ENCODE data around the gene UHMK1.

Gene UHMK1

GRCh38 chr1:162530307-162530987, 32.8 kb downstream of the UHMK1 start:
- no peak for DNase-seq

- no peak for DNase-seq
Observed at GRCh38 chr1:162530988-162531319, 33.3 kb downstream of the UHMK1 start.

- DNase-seq: no peak
Observed at GRCh38 chr1:162535501-162535900, 37.9 kb downstream of the UHMK1 start.

- no peak for DNase-seq
Observed at GRCh38 chr1:162536511-162536910, 38.9 kb downstream of the UHMK1 start.

- no peak for DNase-seq
Observed at GRCh38 chr1:162537216-162537615, 39.6 kb downstream of the UHMK1 start.

DNA sequence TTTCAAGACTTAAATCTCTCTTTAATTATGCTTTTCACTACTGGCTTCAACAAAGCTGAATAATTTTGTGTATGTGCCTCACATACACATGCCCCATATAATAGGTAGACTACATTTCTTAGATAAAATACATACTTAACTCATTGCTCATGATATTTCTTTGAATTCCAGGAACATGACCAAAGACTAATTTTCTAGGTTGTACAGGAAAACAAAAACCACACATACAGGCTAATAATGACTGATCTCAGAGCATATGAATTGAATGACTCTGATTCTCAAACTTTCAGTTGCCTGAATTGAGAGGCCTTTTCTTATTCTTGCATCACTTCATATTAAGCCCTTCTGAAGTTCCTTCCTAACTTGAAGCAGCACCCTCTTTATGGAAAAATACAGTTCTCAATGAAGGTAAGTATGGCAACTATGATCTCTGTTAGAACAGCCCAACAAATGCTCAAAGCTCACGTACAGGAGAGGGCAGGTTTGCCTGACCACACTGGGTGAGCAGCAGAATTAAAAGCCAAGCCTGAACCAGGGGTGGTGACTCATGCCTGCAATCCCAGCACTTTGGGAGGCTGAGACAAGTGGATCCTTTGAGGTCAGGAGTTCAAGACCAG, 41.3 kb downstream of the UHMK1 start:
- no peak for DNase-seq

- DNase-seq: no peak
Observed at GRCh38 chr1:162541619-162542141, 44.1 kb downstream of the UHMK1 start.

DNA sequence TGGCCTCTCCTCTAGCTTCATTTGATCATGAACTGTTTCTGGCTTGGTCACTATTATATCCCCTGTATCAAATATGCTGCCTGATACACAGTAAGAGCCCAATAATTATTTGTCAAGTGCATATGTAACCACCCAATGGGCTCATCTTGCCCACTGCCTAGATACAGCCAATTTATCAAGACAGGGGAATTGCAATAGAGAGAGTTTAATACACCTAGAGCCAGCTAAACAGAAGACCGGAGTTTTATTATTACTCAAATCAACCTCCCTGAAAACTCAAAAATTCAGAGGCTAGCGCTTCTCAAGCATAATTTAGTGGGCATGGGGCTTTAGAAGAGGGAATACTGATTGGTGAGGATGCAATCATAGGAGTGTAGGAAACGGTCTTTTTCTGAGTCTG, 45.6 kb downstream of the UHMK1 start:
- DNase-seq: no peak

DNA sequence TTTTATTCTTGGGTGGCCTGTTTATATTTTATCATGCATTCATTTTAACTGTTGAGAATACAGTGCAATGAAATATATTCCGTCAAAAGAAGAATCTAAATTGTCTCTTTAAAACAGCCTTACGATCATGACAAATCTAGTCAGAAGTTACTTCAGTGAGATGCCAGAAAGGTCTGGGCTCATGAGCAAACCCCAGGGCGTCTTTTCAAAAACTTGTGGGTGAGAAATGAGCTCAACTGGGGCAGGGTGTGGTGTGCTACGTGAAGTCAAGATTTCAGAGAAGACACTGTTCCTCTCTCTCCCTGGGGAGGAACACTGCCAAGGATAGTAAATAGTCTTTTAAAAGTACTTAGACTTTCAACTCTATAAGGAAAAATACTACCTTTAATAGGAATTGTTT, 50.6 kb downstream of the UHMK1 start:
- no peak for DNase-seq

DNA sequence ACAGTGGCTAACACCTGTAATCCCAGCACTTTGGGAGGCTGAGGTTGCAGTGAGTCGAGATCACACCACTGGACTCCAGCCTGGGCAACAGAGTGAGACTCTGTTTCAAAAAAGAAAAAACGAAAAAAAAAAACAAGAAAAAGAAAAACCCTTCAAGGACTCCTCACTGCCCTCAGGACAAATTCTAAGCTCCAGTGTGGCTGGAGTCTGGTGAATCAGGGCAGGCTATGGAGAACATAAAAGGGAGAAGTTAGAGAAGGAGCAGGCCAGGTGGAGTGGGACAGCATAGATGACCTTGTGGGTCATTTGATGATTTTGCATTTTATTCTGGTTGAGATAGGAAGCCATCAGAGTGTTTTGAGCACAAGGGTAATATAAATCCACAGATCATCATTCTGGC, 51.4 kb downstream of the UHMK1 start:
- no peak for DNase-seq

GRCh38 chr1:162550925-162551324, 53.3 kb downstream of the UHMK1 start:
- DNase-seq: no peak

GRCh38 chr1:162551969-162552683, 54.5 kb downstream of the UHMK1 start:
- DNase-seq: no peak

- DNase-seq: no peak
Observed at GRCh38 chr1:162552684-162553252, 55.1 kb downstream of the UHMK1 start.

GRCh38 chr1:162554258-162554657, 56.6 kb downstream of the UHMK1 start:
- DNase-seq: no peak

GRCh38 chr1:162557536-162557935, 59.9 kb downstream of the UHMK1 start:
- no peak for DNase-seq

DNA sequence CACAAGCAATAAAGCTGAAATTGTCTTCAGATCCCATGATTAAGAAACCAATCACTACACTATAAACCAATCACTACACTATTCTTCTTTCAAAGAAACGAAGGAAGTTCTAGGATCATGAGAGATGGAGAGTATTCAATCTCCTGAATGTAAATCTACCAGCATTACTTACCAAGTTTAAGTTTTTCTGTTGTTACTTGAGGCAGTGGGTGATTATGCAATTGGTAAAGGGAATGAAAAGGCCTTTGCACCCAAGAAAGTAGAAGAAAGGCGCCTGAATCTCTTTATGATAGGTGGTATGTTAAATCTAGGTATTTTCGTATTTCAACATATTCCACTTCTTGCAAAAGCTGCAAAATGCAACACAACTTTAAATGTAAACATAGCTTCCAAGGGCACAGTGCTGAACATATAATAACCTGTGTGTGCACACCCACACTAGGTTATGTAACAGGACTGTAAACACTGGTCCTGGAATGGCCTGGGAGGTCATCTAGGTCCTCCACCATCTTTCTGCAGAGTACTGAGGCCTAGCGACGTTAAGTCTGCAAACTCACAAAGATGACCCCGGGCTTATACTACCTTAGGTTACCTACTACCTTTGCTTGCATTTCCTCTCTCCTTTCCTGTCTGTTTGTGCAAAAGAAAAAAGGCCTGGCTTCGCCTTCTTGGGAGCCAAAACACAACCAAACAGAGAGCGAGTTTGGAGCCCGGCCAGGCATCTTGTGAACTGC, 62.9 kb downstream of the UHMK1 start:
- DNase-seq: no peak

DNA sequence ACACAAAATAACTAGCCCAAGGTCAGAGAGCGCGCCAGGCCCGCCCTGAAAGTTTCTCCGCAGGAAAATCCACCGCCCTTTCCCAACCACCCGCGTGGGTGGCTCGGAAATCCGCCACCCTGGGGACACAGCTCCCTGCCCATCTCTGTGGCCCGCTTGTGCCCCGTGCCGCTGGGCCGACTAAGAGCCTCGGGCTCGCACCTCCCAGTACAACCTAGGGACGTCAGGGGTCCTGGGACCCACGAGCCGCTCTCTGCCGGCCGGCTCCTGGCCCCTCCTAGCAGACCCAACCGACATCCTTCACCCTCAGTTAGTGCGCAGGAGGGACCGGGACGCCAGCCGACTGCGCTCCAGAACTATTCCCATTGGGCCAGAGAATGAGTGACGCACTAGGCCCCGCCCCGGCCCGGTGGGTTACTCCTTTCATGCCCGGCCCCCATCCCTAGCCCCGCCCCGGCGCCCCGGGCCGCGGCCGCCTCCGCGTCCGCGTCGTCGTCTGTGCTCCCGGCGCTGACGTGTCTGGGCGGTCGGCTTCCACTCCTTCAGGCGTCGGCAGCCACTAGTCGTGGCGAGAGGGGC, 63.5 kb downstream of the UHMK1 start:
- DNase-seq: peak; percentile 95

GRCh38 chr1:162561616-162562469, 64.2 kb downstream of the UHMK1 start, which contains the start of gene UAP1:
Gene UAP1 (plus strand): TSS chr1:162561722. CDS start chr1:162566069, 4,347 bp downstream.
- DNase-seq: no peak

- no peak for DNase-seq
Observed at GRCh38 chr1:162562470-162562828, 64.8 kb downstream of the UHMK1 start.

- no peak for DNase-seq
Observed at GRCh38 chr1:162564762-162565218, 67.2 kb downstream of the UHMK1 start.

GRCh38 chr1:162565460-162565859, 67.8 kb downstream of the UHMK1 start:
- no peak for DNase-seq

GRCh38 chr1:162566870-162567269, 69.3 kb downstream of the UHMK1 start:
- DNase-seq: no peak
